ENCODE measurements around the gene LCE3D. TPM values are rescaled to one million over a fixed set of nuclear protein-coding genes. Genes with fewer than 3 reads are reported as not detected.
"Not testable (repeated sequence)": the region's sequence is repeated elsewhere in the genome, so short reads cannot be mapped to it uniquely, and the experiment has no call there.

Gene LCE3D
- total RNA-seq, 4 donors from 2014 or later: 19.2 TPM; not detected in 3

GRCh38 chr1:152577168-152577567, 3.1 kb downstream of the LCE3D start:
- no peak overlapping the region for H3K4me3 ChIP-seq

GRCh38 chr1:152566681-152567080, 13.6 kb downstream of the LCE3D start, which contains the start of gene LCE3E:
LCE3E (minus strand) TSS chr1:152566780; CDS start chr1:152566208, 572 bp downstream.
- intact Hi-C loops (cut with DNase I): no loop called here
- peaks cover 0 to 3% (median 0%) of the 10 kb centered on the region in 4 donors for H3K27me3 ChIP-seq
- H3K27ac ChIP-seq: peak within 1 kb of the TSS in 2 of 4 donors; percentile 10 to 14
- WGBS, 2 donors: 27 to 44% methylated on average over 1 of the region's 1 CpG
- DNase-seq: no peak
- no peaks in the 10 kb centered on the region for H3K36me3 ChIP-seq
- H3K4me3 ChIP-seq: no peak within 1 kb of the TSS
- no peaks in the 10 kb centered on the region for H3K4me1 ChIP-seq
- H3K9me3 ChIP-seq: peaks cover 0 to 11% (median 5%) of the 10 kb centered on the region in 3 donors
- TF ChIP-seq POLR2A (IDR thresholded peaks at IDR 0.05): no peak
- TF ChIP-seq CTCF (IDR thresholded peaks at IDR 0.05): no peak

More at GRCh38 chr1:152577168-152577567, 3.1 kb downstream of the LCE3D start:
- TF ChIP-seq POLR2A (IDR thresholded peaks at IDR 0.05) (no peak), CTCF (IDR thresholded peaks at IDR 0.05) (no peak)
- no peak for DNase-seq
- intact Hi-C loops (cut with DNase I): no loop called here
- Histone ChIP-seq H3K36me3 (no peaks in the 10 kb centered on the region), H3K9me3 (no peaks in the 10 kb centered on the region), H3K4me1 (no peaks in the 10 kb centered on the region), H3K27me3 (peaks cover 0 to 12% (median 0%) of the 10 kb centered on the region in 4 donors), H3K27ac (no peak overlapping the region)
- WGBS, 2 donors: 67 to 73% methylated on average over 1 to 2 of the region's 2 CpGs

GRCh38 chr1:152565535-152566215, 14.6 kb downstream of the LCE3D start:
- H3K27ac ChIP-seq: no peak overlapping the region
- H3K27me3 ChIP-seq: no peaks in the 10 kb centered on the region
- WGBS, 2 donors: 73 to 78% methylated on average over 6 of the region's 14 CpGs
- intact Hi-C loops (cut with DNase I): no loop called here
- no peaks in the 10 kb centered on the region for H3K36me3 ChIP-seq
- no peak for DNase-seq
- H3K4me3 ChIP-seq: no peak overlapping the region
- peaks cover 0 to 10% (median 5%) of the 10 kb centered on the region in 3 donors for H3K9me3 ChIP-seq
- TF ChIP-seq POLR2A (IDR thresholded peaks at IDR 0.05) (no peak), CTCF (IDR thresholded peaks at IDR 0.05) (no peak)
- H3K4me1 ChIP-seq: no peaks in the 10 kb centered on the region

DNA sequence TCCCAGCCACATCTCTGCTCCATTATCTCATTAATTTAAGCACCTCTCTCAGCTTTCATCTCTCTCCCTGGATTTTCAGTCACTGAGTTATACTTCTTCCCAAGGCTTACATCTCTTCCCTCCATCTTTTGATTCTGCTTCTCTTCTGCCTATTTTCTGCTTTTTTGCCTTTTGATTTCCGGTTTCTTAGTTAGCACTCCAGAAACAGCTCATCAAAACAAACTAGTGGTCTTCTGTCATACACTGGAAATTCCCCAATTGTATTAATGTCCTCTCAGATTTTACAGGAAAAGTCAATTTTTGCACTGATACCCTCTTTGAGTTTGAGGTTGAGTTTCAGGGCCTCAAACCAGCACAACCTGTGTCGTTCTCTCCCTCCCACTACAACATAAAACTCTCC, 15.2 kb downstream of the LCE3D start:
- TF ChIP-seq POLR2A (IDR thresholded peaks at IDR 0.05): no peak
- TF ChIP-seq CTCF (IDR thresholded peaks at IDR 0.05): no peak
- Histone ChIP-seq H3K4me3 (no peak overlapping the region), H3K4me1 (no peaks in the 10 kb centered on the region), H3K36me3 (no peaks in the 10 kb centered on the region), H3K27ac (no peak overlapping the region), H3K27me3 (no peaks in the 10 kb centered on the region), H3K9me3 (peaks cover 0 to 5% (median 5%) of the 10 kb centered on the region in 3 donors)
- DNase-seq: no peak
- WGBS, 2 donors: 84 to 86% methylated on average over 2 of the region's 2 CpGs
- intact Hi-C loops (cut with DNase I): no loop called here

DNA sequence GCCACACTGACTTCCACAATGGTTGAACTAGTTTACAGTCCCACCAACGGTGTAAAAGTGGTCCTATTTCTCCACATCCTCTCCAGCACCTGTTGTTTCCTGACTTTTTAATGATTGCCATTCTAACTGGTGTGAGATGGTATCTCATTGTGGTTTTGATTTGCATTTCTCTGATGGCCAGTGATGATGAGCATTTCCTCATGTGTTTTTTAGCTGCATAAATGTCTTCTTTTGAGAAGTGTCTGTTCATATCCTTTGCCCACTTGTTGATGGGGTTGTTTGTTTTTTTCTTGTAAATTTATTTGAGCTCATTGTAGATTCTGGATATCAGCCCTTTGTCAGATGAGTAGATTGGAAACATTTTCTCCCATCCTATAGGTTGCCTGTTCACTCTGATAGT, 32.0 kb downstream of the LCE3D start:
- intact Hi-C loops (cut with DNase I): not testable (repeated sequence)
- no CpG with 5 or more reads among the region's 1 CpG for WGBS, 2 donors

More for the DNA sequence above, 32.0 kb downstream of the LCE3D start:
- H3K27me3 ChIP-seq, DNase-seq, H3K36me3 ChIP-seq, H3K4me3 ChIP-seq, H3K27ac ChIP-seq, H3K9me3 ChIP-seq, H3K4me1 ChIP-seq: not testable (repeated sequence)
